ENCODE results near the gene NAALADL2. TPM values are rescaled to one million over a fixed set of nuclear protein-coding genes. Genes with fewer than 3 reads are reported as not detected.
A peak's percentile ranks its signal among the peaks of the same experiment; 100 is the strongest.

Gene NAALADL2
- total RNA-seq, 1 donor: 13.4 TPM

DNA sequence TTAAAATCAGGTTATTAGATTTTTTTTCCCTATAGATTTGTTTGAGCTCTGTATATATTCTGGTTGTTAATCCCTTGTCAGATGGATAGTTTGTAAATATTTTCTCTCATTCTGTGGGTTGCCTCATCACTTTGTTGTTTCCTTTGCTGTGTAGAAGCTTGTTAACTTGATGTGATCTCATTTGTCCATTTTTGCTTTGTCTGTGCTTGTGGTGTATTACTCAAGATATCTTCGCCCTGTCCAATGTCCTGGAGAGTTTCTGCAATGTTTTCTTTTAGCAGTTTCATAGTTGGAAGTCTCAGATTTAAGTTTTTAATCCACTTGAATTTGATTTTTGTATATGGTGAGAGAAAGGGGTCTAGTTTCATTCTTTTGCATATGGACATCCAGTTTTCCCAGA lies 699.1 kb downstream of the NAALADL2 start:
- TF ChIP-seq, protein P1, sequence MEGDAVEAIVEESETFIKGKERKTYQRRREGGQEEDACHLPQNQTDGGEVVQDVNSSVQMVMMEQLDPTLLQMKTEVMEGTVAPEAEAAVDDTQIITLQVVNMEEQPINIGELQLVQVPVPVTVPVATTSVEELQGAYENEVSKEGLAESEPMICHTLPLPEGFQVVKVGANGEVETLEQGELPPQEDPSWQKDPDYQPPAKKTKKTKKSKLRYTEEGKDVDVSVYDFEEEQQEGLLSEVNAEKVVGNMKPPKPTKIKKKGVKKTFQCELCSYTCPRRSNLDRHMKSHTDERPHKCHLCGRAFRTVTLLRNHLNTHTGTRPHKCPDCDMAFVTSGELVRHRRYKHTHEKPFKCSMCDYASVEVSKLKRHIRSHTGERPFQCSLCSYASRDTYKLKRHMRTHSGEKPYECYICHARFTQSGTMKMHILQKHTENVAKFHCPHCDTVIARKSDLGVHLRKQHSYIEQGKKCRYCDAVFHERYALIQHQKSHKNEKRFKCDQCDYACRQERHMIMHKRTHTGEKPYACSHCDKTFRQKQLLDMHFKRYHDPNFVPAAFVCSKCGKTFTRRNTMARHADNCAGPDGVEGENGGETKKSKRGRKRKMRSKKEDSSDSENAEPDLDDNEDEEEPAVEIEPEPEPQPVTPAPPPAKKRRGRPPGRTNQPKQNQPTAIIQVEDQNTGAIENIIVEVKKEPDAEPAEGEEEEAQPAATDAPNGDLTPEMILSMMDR (IDR thresholded peaks at IDR 0.05; ENCODE audit: insufficient read depth, low read depth, low read length): no peak
- H3K4me3 ChIP-seq (ENCODE audit: low read depth, low read length): no peak overlapping the region
- peak; percentile 2 for DNase-seq (ENCODE audit: low read depth)

DNA sequence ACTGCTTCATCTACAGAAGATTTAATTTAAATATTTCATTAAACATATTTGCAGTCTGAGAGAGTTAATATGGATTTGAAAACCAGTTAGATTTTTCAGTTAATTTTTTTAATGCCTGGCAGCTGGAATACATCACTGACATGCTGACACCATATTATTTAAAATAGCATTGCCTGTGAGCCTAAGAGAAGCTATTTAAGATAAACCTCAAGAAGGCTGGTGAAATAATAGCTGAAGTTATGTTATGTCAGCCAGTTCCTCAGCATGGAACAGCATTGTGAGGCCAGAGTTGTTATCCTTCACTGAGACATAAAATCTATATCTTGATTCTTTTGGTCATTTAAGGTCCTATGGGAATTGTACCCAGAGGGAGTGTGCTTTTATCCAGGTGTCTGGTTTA lies 705.2 kb downstream of the NAALADL2 start:
- DNase-seq (ENCODE audit: low read depth): no peak
- TF ChIP-seq, protein P1 (IDR thresholded peaks at IDR 0.05; ENCODE audit: insufficient read depth, low read depth, low read length): no peak
- no peak overlapping the region for H3K4me3 ChIP-seq (ENCODE audit: low read depth, low read length)

DNA sequence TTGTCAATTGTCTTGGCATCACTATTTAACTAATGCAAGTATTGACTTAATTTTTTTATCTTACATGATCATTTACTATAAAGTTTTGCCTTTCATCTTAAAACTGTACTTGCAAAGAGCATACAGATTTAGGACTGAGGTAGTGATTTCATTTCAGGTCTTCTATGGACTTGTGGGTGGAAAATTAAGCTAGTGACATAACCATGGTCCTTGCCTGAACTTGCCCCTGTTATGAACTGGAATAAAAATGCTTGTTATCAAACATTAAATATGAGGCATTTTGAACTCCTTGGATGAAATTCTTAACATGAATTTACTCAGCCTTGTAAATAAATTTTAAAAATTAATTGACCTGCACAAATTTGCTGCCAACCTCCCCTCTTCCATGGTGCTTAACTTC lies 712.0 kb downstream of the NAALADL2 start:
- TF ChIP-seq, protein P1 (IDR thresholded peaks at IDR 0.05; ENCODE audit: insufficient read depth, low read depth, low read length): no peak
- DNase-seq (ENCODE audit: low read depth): no peak
- no peak overlapping the region for H3K4me3 ChIP-seq (ENCODE audit: low read depth, low read length)

DNA sequence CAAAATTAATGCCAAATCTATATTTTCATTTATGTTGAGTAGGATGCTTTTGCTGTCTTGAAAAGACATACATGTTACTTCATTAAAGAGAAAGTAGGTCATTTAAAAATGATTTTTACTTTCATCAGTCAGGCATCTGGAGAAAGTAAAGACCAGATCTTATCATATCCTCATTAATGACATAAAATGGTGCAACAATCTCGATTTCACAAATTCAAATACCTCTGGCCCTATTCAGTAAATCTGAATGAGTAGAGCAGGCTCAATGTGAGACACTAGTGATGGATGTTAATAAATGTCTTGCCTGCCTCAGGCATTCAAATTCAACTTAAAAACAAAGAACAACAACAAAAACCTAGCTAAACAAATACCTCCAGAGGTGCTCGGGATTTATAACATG lies 714.1 kb downstream of the NAALADL2 start:
- TF ChIP-seq, protein P1 (IDR thresholded peaks at IDR 0.05; ENCODE audit: insufficient read depth, low read depth, low read length): no peak
- no peak overlapping the region for H3K4me3 ChIP-seq (ENCODE audit: low read depth, low read length)
- peak; percentile 57 for DNase-seq (ENCODE audit: low read depth)

DNA sequence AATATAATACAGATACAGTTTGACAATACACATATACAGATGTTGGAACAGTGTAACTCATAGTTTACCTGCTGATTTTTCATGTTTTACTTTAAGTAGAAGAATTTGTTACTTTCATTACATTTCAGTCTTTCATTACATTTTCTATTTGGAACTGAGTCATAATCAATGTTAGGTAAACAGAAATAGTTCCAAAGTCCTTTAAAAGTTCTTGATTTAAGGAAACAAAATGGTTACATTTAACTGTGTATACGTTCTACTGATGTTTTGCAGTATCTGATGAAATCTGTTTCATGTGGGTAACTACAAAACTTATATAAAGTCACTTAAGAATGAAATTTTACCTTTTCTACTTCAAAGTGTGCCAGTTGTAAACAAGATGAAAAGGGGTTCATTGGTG lies 721.2 kb downstream of the NAALADL2 start:
- DNase-seq (ENCODE audit: low read depth): no peak
- no peak overlapping the region for H3K4me3 ChIP-seq (ENCODE audit: low read depth, low read length)
- TF ChIP-seq, protein P1 (IDR thresholded peaks at IDR 0.05; ENCODE audit: insufficient read depth, low read depth, low read length): no peak

DNA sequence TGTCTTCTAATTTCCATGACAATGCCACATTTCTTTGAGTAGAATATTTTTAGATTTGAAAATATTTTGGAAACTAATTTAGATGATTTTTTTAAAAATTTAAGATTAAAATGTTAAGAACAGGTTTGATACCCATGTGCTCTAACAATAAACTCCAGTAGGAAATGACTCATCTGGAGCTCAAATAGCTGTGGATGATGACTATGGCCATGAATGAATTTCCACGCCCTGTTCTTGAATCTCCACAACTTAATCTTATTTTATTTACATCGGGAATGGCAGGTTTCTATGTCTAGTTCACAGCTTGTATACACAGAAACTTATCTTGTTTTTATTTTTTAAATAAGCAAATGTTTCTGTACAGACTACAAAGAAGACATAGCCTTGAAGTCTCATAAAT lies 726.8 kb downstream of the NAALADL2 start:
- TF ChIP-seq, protein P1 (IDR thresholded peaks at IDR 0.05; ENCODE audit: insufficient read depth, low read depth, low read length): no peak
- no peak overlapping the region for H3K4me3 ChIP-seq (ENCODE audit: low read depth, low read length)
- peak; percentile 26 for DNase-seq (ENCODE audit: low read depth)

DNA sequence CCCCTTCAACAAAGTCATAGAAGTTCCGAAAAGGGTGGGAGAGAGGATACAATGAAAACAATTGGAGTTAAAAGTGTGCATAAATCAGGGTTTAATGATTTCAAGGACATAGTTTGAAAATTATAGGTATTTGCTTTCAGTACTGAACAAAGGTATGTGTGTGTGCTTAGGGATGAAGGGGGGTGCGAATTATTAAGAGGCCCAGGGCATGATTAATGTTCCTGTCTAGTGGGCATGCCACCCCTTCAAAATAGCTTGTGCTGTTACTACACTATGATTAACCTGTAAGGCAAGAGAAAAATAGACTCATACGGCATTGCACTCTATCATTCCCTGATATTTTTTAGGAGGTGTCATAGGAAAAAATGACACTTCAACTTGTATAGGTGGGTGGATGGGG lies 731.6 kb downstream of the NAALADL2 start:
- DNase-seq (ENCODE audit: low read depth): no peak
- TF ChIP-seq, protein P1 (IDR thresholded peaks at IDR 0.05; ENCODE audit: insufficient read depth, low read depth, low read length): no peak
- H3K4me3 ChIP-seq (ENCODE audit: low read depth, low read length): no peak overlapping the region

Data from fibroblast of villous mesenchyme (primary cell).